Endodermal cell (in vitro differentiated cells): ENCODE results near the gene SIM2. TPM values are rescaled to one million over a fixed set of nuclear protein-coding genes. Genes with fewer than 3 reads are reported as not detected.
A peak's percentile ranks its signal among the peaks of the same experiment; 100 is the strongest.

Experiments
- DNase-seq: peaks from one replicate; pipeline ENCODE4 v3.0.0-alpha.2; 2017
- H3K27ac ChIP-seq: 2 replicates; pipeline ENCODE4 v1.5.1; 2013; ENCODE audit warnings: mild to moderate bottlenecking, low read depth, low read length, moderate library complexity
- H3K27me3 ChIP-seq: 2 replicates; pipeline ENCODE4 v1.6.1; 2013; ENCODE audit warnings: mild to moderate bottlenecking, low read length, moderate library complexity; ENCODE audit not compliant: insufficient read depth, control insufficient read depth, poor library complexity, severe bottlenecking
- H3K36me3 ChIP-seq: 2 replicates; pipeline ENCODE4 v1.7.0; 2013; ENCODE audit warnings: mild to moderate bottlenecking, low read length, moderate library complexity; ENCODE audit not compliant: control insufficient read depth, insufficient read depth
- H3K4me1 ChIP-seq: one replicate; pipeline ENCODE4 v1.7.0; 2013; ENCODE audit warnings: low read length; ENCODE audit not compliant: control insufficient read depth, insufficient read depth
- H3K4me3 ChIP-seq: 2 replicates; pipeline ENCODE4 v1.5.1; 2013; ENCODE audit warnings: mild to moderate bottlenecking, low read length, moderate library complexity
- H3K9ac ChIP-seq: 2 replicates; pipeline ENCODE4 v1.6.1; 2013; ENCODE audit warnings: mild to moderate bottlenecking, low read length, moderate library complexity; ENCODE audit not compliant: poor library complexity, severe bottlenecking; ENCODE audit errors: extremely low read depth
- H3K9me3 ChIP-seq: 2 replicates; pipeline ENCODE4 v1.6.1; 2013; ENCODE audit warnings: mild to moderate bottlenecking, low read length, moderate library complexity; ENCODE audit not compliant: control insufficient read depth
- H3K27ac Mint-ChIP-seq: 2 replicates; pipeline ENCODE4 v1.8.0; 2020; ENCODE audit warnings: mixed read lengths
- H3K27me3 Mint-ChIP-seq: 2 replicates; pipeline ENCODE4 v1.8.0; 2021; ENCODE audit warnings: mild to moderate bottlenecking, mixed read lengths; ENCODE audit not compliant: insufficient read depth
- H3K36me3 Mint-ChIP-seq: 2 replicates; pipeline ENCODE4 v1.8.0; 2020; ENCODE audit warnings: low read depth, mixed read lengths
- H3K4me1 Mint-ChIP-seq: 2 replicates; pipeline ENCODE4 v1.8.0; 2020; ENCODE audit warnings: mixed read lengths
- H3K4me3 Mint-ChIP-seq: 2 replicates; pipeline ENCODE4 v1.8.0; 2020; ENCODE audit warnings: mild to moderate bottlenecking, moderate library complexity, mixed read lengths
- H3K9me3 Mint-ChIP-seq: 2 replicates; pipeline ENCODE4 v1.8.0; 2020; ENCODE audit warnings: mild to moderate bottlenecking, mixed read lengths
- WGBS, 2 experiments: methylation state at CpG; one replicate each; pipeline versions ENCODE4 v1.1.5 to v1.1.7; 2013; ENCODE audit warnings: missing lambda C conversion rate in 2 of 2, mixed read lengths in 1 of 2; ENCODE audit not compliant: insufficient coverage in 1 of 2, insufficient read length in 1 of 2; 5-methylcytosine and 5-hydroxymethylcytosine counted together
- long read RNA-seq, 4 experiments: library from polyadenylated mRNA in 2 of 4; library from RNA in 1 of 4; library from capped mRNA in 1 of 4; stranded (forward) in 3 of 4; unstranded in 1 of 4; transcript quantifications; one replicate each; pipeline ENCODE4 v2.0.0, GENCODE V29; 2020 to 2021; ENCODE audit warnings: inconsistent platforms in 1 of 4
- polyA plus RNA-seq, 2 experiments: library from polyadenylated mRNA; stranded (reverse); fragments of 50-300 nt; gene quantifications; one replicate each; pipeline ENCODE4 v1.2.3, GENCODE V29; 2013
- total RNA-seq, 2 donors: library from RNA; stranded (reverse); fragmentation: NEBNext Ultra II Directional in 1 of 2; extraction: Animal tissue kit (Norgen Biotek cat#: 25700) in 1 of 2; gene quantifications; 2 replicates in 1 of 2; 3 replicates in 1 of 2; pipeline ENCODE4 v1.2.1, GENCODE V29; 2021
- TF ChIP-seq, protein P1 (sequence below): fragments of 200-600 bp; sonication (generic); conservative IDR thresholded peaks from 2 replicates; pipeline ENCODE4 v1.5.0; 2021; ENCODE audit warnings: antibody characterized with exemption, mild to moderate bottlenecking

Gene SIM2, protein sequence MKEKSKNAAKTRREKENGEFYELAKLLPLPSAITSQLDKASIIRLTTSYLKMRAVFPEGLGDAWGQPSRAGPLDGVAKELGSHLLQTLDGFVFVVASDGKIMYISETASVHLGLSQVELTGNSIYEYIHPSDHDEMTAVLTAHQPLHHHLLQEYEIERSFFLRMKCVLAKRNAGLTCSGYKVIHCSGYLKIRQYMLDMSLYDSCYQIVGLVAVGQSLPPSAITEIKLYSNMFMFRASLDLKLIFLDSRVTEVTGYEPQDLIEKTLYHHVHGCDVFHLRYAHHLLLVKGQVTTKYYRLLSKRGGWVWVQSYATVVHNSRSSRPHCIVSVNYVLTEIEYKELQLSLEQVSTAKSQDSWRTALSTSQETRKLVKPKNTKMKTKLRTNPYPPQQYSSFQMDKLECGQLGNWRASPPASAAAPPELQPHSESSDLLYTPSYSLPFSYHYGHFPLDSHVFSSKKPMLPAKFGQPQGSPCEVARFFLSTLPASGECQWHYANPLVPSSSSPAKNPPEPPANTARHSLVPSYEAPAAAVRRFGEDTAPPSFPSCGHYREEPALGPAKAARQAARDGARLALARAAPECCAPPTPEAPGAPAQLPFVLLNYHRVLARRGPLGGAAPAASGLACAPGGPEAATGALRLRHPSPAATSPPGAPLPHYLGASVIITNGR
- not detected for total RNA-seq
- polyA plus RNA-seq (2013, experiment 1 of 2) = not detected
- polyA plus RNA-seq (2013, experiment 2 of 2) = 0.04 TPM
- long read RNA-seq, experiment 1 = 0 reads
- long read RNA-seq, experiment 2 = 0 reads
- long read RNA-seq, experiment 3 = 0 reads
- long read RNA-seq, experiment 4 = 0 reads

DNA sequence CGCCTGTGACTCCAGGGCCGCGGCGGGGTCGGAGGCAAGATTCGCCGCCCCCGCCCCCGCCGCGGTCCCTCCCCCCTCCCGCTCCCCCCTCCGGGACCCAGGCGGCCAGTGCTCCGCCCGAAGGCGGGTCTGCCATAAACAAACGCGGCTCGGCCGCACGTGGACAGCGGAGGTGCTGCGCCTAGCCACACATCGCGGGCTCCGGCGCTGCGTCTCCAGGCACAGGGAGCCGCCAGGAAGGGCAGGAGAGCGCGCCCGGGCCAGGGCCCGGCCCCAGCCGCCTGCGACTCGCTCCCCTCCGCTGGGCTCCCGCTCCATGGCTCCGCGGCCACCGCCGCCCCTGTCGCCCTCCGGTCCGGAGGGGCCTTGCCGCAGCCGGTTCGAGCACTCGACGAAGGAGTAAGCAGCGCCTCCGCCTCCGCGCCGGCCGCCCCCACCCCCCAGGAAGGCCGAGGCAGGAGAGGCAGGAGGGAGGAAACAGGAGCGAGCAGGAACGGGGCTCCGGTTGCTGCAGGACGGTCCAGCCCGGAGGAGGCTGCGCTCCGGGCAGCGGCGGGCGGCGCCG lies at the start of gene SIM2:
TSS of gene SIM2 (plus strand) at position 135 of the 565 bp plus-strand sequence. CDS start 632 bp downstream, outside the sequence.
- H3K4me1 Mint-ChIP-seq = peaks cover 14% of the 10 kb centered on the region
- H3K4me3 Mint-ChIP-seq = peak within 1 kb of the TSS; percentile 41
- Histone ChIP-seq H3K36me3 (no peaks in the 10 kb centered on the region), H3K27ac (no peak within 1 kb of the TSS), H3K4me3 (peak within 1 kb of the TSS; percentile 53), H3K27me3 (peaks cover 98% of the 10 kb centered on the region), H3K9ac (no peak within 1 kb of the TSS), H3K9me3 (no peaks in the 10 kb centered on the region), H3K4me1 (no peaks in the 10 kb centered on the region)
- peaks cover 98% of the 10 kb centered on the region for H3K27me3 Mint-ChIP-seq
- no peaks in the 10 kb centered on the region for H3K36me3 Mint-ChIP-seq
- no peaks in the 10 kb centered on the region for H3K9me3 Mint-ChIP-seq
- DNase-seq = peak; percentile 86
- H3K27ac Mint-ChIP-seq = no peak within 1 kb of the TSS
- TF ChIP-seq, protein P1, sequence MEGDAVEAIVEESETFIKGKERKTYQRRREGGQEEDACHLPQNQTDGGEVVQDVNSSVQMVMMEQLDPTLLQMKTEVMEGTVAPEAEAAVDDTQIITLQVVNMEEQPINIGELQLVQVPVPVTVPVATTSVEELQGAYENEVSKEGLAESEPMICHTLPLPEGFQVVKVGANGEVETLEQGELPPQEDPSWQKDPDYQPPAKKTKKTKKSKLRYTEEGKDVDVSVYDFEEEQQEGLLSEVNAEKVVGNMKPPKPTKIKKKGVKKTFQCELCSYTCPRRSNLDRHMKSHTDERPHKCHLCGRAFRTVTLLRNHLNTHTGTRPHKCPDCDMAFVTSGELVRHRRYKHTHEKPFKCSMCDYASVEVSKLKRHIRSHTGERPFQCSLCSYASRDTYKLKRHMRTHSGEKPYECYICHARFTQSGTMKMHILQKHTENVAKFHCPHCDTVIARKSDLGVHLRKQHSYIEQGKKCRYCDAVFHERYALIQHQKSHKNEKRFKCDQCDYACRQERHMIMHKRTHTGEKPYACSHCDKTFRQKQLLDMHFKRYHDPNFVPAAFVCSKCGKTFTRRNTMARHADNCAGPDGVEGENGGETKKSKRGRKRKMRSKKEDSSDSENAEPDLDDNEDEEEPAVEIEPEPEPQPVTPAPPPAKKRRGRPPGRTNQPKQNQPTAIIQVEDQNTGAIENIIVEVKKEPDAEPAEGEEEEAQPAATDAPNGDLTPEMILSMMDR = peak; percentile 7
- WGBS, 2 experiments = 0% methylated on average over 8 to 60 of the region's 70 CpGs

DNA sequence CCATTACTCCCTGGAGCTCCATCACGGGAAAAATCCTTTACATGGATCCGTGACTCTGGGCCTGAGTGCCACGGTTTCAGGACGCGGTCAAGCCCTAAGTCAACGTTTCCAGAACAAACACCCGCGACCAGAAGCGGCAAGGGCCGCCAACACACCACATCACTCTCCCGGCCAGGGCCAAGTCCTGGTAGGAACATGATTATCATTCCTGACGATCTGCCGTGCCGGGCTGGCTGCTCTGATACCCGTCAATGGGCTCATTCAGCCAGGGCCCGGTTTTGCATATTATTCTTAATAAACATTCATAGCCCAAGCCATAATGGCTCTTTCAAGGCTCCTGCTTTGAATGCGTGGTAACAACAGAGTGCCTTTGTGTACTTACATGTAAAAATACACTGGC lies 44.6 kb upstream of the SIM2 start:
- Mint-ChIP-seq H3K4me3 (no peak overlapping the region), H3K27ac (no peak overlapping the region), H3K36me3 (no peaks in the 10 kb centered on the region), H3K27me3 (peaks cover 6% of the 10 kb centered on the region), H3K4me1 (no peaks in the 10 kb centered on the region), H3K9me3 (no peaks in the 10 kb centered on the region)
- H3K9me3 ChIP-seq = no peaks in the 10 kb centered on the region
- H3K9ac ChIP-seq = no peak overlapping the region
- H3K27me3 ChIP-seq = no peaks in the 10 kb centered on the region
- no peak overlapping the region for H3K4me3 ChIP-seq
- H3K27ac ChIP-seq = no peak overlapping the region
- no peaks in the 10 kb centered on the region for H3K4me1 ChIP-seq
- WGBS, 2 experiments = 95 to 96% methylated on average over 12 to 17 of the region's 17 CpGs
- no peak for DNase-seq
- no peaks in the 10 kb centered on the region for H3K36me3 ChIP-seq
- TF ChIP-seq, protein P1 = no peak

DNA sequence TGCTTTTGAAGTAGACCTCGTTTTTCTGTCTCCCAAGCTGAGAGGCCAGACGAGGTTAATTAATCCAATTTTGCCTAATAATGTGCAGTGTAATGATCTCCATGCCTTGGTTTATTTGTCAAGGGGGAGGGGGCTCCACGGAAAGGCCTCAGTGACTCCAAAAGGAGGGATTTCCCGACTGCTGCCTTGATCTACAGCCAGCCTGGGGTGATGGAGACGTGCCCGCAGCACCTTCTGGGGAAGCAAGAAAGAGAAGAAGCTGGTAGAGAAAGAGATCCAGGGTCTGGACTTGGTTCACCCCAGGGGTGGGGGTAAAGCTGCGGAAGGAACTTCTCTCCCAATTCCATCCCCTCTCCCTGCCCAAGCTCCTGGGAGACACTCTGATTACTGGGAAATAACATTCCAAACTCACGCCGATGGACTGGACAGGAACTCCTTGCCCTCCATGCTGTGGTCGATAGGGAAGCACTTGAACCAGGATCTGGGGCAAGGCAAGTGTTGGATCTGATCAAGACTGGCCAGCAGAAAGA lies 44.1 kb upstream of the SIM2 start:
- no peak overlapping the region for H3K27ac ChIP-seq
- no peak overlapping the region for H3K4me3 ChIP-seq
- Mint-ChIP-seq H3K4me3 (no peak overlapping the region), H3K36me3 (no peaks in the 10 kb centered on the region), H3K4me1 (no peaks in the 10 kb centered on the region), H3K27me3 (peaks cover 6% of the 10 kb centered on the region), H3K27ac (no peak overlapping the region), H3K9me3 (no peaks in the 10 kb centered on the region)
- no peaks in the 10 kb centered on the region for H3K4me1 ChIP-seq
- no peaks in the 10 kb centered on the region for H3K9me3 ChIP-seq
- H3K27me3 ChIP-seq = no peaks in the 10 kb centered on the region
- WGBS, 2 experiments = 82 to 87% methylated on average over 7 to 10 of the region's 10 CpGs
- no peak overlapping the region for H3K9ac ChIP-seq
- TF ChIP-seq, protein P1 = no peak
- no peak for DNase-seq
- H3K36me3 ChIP-seq = no peaks in the 10 kb centered on the region
